GM18909 (cell line): ENCODE data around the gene S100A10.

ENCODE experiments used
- ATAC-seq: cut with Tn5 transposase; IDR thresholded peaks from one replicate; pipeline ENCODE4 v1.9.1; 2021; ENCODE audit warnings: mild to moderate bottlenecking; ENCODE audit not compliant: unreplicated experiment, poor library complexity

Gene S100A10

DNA sequence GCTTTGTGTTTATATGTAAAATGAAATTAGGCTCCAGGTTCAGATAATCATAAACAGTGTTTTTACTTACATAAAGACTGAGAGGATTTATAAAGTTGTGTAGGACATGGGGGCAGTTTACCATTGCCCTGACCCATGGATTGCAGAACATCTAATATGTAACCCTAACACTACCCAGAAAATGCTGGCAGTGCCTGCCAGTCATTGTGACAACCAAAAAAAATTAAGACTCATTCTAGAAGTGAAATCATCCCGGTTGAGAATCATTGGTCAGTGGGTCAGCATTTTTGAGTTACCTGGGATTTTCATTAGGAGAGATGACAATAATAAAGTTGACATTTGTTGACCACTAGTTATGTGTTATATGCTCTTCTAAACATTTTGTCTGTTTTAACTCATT lies 53.1 kb downstream of the S100A10 start:
- ATAC-seq = no peak

DNA sequence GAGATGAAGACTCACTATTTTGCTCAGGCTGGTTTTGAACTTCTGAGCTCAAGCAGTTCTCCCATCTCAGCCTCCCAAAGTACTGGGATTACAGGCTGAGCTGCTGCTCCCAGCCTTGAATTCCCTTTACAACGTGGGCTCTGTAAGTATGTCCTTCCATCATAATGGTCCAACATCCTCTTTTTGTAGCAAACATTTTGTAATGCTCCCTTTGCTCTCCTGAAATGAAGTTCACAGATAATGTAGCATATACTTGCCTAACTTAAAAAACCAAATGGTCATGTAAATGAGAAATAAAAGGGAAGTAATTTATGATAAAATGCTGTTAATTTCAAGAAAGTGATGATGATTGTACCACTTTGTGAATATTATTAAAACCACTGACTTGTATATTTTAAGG lies 53.9 kb downstream of the S100A10 start:
- no peak for ATAC-seq

DNA sequence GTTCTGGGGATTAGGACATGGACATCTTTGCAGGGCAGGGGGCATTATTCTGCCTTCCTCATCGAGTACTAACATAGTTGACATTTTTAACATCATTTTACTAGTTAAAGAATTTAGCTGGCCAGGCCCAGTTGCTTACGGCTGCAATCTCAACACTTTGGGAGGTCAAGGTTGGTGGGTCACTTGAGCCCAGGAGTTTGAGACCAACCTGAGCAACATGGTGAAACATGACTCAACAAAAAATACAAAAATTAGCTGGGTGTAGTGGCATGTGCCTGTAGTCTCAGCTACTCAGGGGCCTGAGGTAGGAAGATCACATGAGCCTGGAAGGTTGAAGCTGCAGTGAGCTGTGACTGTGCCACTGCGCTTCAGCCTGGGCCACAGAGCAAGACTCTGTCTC lies 54.5 kb downstream of the S100A10 start:
- no peak for ATAC-seq

DNA sequence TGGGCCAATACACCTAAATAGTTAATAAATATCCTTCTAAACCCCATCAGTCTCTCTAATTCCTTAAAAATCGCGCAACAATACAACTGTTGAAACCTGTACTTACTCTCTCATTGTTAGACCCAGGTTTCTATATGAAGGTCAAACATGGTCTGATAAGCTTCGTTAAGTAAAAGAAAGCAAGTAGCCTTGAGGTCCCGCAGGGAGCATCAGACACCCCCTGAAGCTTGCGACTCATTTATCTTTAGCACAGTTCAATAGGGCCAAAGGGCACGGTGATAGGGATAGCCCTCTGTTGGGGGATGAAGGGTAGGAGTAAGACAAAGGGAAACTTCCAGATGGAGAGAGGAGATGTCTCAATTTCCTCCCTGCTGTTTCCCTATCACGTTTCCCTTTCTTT lies 57.0 kb downstream of the S100A10 start:
- no peak for ATAC-seq

DNA sequence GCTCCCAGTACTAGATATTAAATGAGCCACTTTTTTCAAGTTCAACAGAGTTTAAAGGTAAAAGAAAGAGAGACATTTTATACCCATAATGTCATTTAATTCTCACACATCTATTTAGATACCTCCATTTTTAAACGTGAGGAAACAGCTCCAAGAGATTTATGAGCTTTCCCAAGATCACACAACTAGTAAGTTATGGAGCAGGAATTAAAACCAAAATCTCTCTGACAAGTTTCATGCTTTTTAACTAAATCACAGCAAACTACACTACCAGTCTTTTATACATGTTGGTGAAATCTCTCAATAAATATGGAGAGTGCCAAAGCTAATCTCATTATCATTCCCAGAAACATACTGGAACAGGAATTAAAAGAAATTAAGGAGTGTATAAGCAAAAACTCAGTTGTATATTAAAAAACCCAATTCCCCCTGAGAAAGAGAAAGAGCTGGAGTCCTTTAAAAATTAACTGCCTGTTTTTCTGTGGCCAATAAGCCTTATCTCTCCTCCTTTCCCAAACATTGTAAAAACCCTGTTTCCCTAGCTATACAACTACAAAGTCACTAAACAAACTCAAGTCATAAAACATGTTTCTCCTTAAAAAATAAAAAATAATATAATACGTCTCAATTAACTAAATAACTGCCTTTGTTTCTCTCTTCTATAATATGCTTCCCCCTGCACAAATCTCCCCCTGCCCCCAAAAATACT lies 57.6 kb downstream of the S100A10 start:
- no peak for ATAC-seq

DNA sequence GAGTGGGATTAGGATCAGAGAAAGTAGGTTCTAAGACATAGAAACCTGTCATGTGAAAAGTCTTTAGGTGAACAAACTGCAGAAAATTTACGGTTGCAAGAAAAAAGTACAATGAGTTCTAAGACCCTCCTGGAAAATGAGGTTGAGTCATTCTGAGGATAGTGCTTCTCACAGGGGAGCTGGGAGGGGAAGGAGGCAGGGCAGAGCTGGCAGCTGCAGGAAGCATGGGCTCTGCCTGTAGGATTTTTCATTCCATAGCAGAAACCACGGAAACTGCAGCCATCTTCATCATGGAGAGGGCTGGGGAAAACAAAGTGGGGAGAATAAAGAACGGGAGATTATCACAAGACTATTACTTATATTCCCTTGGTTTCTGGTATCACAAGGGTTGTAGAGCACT lies 58.5 kb downstream of the S100A10 start:
- no peak for ATAC-seq

DNA sequence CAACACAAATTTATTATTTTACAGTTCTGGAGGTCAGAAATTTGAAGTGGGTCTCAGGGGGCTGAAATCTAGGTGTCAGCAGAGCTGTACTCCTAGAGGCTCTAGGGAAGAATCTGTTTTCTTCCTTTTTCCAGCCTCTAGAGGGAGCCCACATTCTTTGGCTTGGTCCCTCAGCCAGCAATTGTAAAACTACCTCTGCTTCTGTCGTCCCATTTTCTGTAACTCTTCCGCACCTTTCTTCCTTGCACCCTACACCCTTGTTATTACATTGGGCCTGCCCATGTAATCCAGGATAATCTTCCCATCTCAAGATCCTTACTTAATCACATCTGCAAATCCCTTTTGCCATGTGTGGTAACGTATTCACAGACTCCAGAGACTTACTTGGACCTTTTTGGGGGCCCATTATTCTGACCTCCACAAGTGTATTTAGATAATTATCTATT lies 59.6 kb downstream of the S100A10 start:
- ATAC-seq = no peak
